HT1080 (cell line): Measurements from ENCODE around the gene CPXM2. TPM values are rescaled to one million over a fixed set of nuclear protein-coding genes. Genes with fewer than 3 reads are reported as not detected.
A peak's percentile ranks its signal among the peaks of the same experiment; 100 is the strongest.

Experiments
- DNase-seq: peaks from one replicate; pipeline ENCODE4 v3.0.0-alpha.2; 2015; ENCODE audit warnings: low read depth
- total RNA-seq: library from RNA; depleted of rRNA; stranded (reverse); fragments of >200 nt; shearing (Covaris generic); gene quantifications from 2 replicates; pipeline ENCODE4 v1.2.3, GENCODE V29; 2014

CPXM2 gene
- total RNA-seq, 1 experiment from 2014 or later, result 0.08 TPM

- DNase-seq, result no peak
Observed at GRCh38 chr10:123906296-123906695, 14.7 kb upstream of the CPXM2 start.

- no peak for DNase-seq
Observed at GRCh38 chr10:123904834-123905409, 13.3 kb upstream of the CPXM2 start.

GRCh38 chr10:123903621-123904020 is 12.0 kb upstream of the CPXM2 start:
- no peak for DNase-seq

GRCh38 chr10:123901621-123902020 is 10.0 kb upstream of the CPXM2 start:
- peak; percentile 12 for DNase-seq

- no peak for DNase-seq
Observed at GRCh38 chr10:123897146-123897545, 5.5 kb upstream of the CPXM2 start.

GRCh38 chr10:123896246-123896927 is 4.8 kb upstream of the CPXM2 start:
- no peak for DNase-seq

- no peak for DNase-seq
Observed at GRCh38 chr10:123893651-123894050, 2.0 kb upstream of the CPXM2 start.

GRCh38 chr10:123890756-123891143 is 857 bp downstream of the CPXM2 start:
- DNase-seq, result no peak

- no peak for DNase-seq
Observed at GRCh38 chr10:123890226-123890625, 1.4 kb downstream of the CPXM2 start.

GRCh38 chr10:123889821-123890220 is 1.8 kb downstream of the CPXM2 start:
- DNase-seq, result no peak

GRCh38 chr10:123888751-123889150 is 2.9 kb downstream of the CPXM2 start:
- DNase-seq, result no peak

GRCh38 chr10:123888256-123888655 is 3.4 kb downstream of the CPXM2 start:
- DNase-seq, result no peak

GRCh38 chr10:123886292-123886691 is 5.3 kb downstream of the CPXM2 start:
- DNase-seq, result no peak

GRCh38 chr10:123885406-123886170 is 6.0 kb downstream of the CPXM2 start:
- DNase-seq, result no peak

GRCh38 chr10:123884907-123885381 is 6.7 kb downstream of the CPXM2 start:
- no peak for DNase-seq

- no peak for DNase-seq
Observed at GRCh38 chr10:123884351-123884906, 7.2 kb downstream of the CPXM2 start.

GRCh38 chr10:123883673-123884320 is 7.8 kb downstream of the CPXM2 start:
- DNase-seq, result no peak

- DNase-seq, result no peak
Observed at GRCh38 chr10:123882681-123883445, 8.7 kb downstream of the CPXM2 start.

- no peak for DNase-seq
Observed at GRCh38 chr10:123882177-123882576, 9.4 kb downstream of the CPXM2 start.

GRCh38 chr10:123879606-123880257 is 11.9 kb downstream of the CPXM2 start:
- DNase-seq, result no peak
